Activated CD4-positive, CD25-positive, alpha-beta regulatory T cell (primary cell): Measurements from ENCODE around the gene SAP30.
A peak's percentile ranks its signal among the peaks of the same experiment; 100 is the strongest.

Experiments used
- DNase-seq, 4 experiments: peaks; one replicate each; lab custom pipeline; 2025; lab: John Stamatoyannopoulos, UW

Gene SAP30, protein sequence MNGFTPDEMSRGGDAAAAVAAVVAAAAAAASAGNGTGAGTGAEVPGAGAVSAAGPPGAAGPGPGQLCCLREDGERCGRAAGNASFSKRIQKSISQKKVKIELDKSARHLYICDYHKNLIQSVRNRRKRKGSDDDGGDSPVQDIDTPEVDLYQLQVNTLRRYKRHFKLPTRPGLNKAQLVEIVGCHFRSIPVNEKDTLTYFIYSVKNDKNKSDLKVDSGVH

DNA sequence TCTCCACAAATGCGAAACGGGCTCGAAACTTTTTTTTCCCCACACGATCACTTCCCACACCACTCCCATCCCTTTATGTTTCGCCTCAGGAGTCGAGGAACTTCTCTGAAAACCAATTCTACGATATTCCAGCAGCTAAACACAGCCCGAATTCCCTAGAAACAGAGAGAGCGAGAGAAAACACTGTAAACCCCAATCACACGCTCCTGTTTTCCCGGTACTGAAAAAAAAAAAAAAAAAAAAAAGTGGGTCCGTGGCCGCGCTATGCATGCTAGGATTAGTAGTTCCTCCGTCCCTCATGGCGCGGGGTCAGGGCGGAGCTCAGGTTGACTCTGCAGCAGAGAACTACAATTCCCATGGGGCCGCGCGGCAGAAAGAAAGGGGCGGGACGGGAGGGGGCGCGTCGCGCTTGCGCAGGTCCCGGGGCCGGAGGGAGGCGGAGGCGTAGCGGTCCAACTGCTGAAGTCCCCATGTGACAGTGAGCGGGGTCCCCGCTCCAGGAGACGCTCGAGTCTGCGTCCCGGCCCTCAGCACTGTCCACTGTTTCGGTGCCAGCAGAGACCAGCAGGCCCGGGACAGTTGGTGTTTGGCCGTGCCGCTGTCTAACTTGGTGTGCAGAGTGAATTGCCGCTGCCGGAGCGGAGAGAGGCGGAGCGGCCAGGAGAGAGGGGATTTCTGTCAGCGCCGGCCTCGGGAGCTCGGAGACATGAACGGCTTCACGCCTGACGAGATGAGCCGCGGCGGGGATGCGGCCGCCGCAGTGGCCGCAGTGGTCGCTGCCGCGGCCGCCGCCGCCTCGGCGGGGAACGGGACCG, at the start of gene SAP30:
SAP30 (plus strand) TSS at position 478 of the 815 bp plus-strand sequence; CDS start at position 707, 229 bp downstream.
- DNase-seq, result peak; percentile 92 to 95 (median 93)

DNA sequence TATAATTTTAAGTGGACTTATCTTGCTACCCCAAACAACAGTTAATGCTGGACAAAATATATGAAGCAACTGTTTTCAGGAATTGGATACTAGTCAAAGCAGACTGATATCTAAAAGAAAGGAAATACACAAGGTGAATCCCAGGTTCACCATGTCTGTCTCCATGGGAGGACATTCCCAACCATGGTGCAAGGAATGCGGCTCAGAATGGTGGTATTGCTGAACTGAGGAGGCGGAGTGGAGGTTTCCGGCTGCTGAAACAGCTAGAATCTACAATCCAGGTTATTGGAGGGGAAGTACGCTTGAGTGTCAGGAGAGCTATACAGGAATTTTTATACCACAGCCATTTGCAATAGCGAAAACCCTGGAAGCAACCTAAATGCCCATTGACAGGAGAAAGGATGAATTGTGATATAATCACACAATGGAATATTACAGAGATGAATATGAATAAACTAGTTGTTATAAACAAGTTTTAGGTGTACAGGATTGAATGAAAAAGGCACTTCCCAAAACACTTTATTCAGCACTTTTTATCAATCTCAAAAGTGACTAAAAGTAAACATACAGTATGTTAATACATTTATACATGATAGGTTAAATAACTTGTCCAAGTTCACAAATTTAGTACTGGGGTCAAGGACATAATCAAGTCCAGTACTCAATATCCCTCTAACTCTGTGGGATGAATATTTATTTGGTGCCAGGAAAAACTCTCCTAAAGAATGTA, 45.6 kb upstream of the SAP30 start:
- DNase-seq, result no peak

DNA sequence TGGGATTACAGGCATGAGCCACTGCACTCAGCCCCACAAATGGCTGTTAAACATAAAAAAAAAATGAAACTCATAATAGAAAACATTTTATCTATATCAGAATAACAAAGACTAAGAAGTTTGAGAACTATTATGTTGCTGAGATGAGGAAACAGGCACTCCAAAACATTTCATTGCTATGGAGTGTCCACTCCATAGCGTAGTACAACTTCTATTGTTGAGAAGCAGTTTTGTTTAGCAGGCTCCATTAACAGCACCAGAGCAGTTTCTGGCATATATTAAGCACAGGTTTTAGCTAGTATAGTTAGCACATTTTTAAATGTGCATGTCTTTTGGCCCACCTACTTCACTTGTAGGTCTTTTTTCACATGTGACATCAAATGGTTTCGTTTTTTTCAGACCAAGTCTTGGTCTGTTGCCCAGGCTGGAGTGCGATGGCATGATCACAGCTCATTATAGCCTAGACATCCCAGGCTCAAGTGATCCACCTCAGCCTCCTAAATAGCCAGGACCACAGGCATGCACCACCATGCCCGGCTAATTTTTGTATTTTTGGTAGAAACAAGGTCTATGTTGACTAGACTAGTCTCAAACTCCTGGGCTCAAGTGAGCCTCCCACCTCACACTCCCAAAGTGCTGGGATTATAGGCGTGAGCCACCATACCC, 42.4 kb upstream of the SAP30 start:
- DNase-seq, result no peak

DNA sequence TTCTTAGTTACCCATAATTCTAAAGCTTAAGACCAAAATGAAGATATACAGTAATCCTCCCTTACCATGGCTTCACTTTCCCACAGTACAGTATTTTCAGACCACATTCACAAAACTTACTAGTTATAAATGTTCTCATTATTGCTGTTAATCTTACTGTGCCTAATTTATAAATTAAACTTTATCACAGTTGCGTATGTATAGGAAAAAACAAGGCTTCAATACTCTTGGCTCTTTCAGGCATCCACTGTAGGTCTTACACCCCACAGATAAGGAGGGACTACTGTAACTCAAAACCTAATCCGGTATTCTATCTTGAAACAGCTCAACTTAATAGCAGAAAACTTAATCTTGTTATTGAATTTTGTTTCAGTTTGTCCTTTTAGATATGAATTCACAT, 40.2 kb upstream of the SAP30 start:
- DNase-seq, result no peak

DNA sequence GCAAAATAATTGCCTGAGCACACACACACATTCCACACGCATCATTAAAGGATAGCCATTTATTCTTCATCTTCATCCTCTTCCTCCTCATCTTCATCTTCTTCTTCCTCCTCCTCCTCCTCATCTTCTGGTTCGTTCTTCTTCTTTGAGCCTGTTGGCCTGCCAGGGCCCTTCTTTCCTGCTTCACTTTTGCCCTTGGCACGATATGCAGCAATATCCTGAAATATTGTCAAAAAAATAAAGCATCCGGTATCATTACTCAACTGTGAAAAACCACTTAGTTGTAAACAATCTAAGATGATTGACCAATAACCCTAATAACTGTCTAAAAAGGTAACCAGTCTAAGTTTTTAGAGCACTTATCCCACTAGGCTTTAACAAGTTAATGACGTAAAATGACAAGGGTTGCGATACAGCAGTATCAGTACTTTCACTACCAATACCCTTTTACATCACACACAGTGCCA, 38.7 kb upstream of the SAP30 start:
- DNase-seq, result no peak

DNA sequence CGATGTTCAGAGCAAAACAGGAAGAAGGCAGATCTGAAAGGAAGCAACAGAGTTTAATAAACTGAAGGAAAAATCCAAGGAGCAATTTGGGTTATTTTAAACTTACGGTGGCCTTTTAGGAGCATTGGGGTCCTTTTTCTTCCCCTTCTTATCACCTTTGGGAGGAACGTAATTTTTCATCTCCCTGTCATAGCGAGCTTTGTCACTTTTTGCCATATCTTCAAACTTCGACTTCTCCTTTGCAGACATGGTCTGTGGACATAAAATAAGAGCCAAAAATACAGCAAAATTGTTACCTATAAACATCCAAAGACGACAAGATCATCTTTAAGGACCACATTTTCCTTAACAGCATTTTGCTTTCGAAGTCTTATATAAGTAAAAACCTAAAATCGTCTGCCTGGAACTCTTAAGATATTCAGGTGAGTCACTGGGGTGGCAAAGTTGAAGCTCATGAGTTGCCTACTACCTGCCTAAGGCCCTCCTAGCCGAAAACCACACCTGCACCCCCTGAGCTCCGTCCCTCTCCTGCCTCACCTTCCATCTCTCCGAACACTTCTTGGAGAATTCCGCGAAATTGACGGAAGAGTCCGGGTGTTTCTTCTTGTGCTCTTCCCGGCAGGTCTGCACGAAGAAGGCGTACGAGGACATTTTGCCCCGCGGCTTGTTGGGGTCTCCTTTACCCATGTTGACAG, 37.6 kb upstream of the SAP30 start:
- peak in 1 of 4 experiments; percentile 9 for DNase-seq

DNA sequence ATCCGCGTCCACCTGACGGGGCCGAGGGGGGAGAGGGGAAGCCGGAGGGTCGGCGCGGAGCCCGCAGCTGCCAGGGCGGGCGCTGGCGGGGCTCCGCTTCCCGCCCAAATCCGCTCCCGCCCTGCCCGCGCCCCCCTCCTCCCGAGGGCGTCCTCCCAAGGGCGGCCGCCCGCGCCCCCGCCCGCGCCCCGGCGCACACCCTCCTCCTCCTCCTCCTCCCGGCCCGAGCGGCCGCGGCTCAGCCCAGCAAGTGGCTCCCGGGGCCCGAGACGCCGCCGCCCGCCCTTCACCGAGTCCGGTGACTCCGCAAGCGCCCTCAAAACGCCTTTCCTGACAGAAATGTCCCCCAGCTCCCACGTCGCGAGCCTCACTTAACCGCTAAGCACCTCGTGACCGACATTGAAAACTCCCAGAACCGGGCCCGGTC, 37.1 kb upstream of the SAP30 start:
- DNase-seq, result peak in 3 of 4 experiments; percentile 11 to 45 (median 33)

DNA sequence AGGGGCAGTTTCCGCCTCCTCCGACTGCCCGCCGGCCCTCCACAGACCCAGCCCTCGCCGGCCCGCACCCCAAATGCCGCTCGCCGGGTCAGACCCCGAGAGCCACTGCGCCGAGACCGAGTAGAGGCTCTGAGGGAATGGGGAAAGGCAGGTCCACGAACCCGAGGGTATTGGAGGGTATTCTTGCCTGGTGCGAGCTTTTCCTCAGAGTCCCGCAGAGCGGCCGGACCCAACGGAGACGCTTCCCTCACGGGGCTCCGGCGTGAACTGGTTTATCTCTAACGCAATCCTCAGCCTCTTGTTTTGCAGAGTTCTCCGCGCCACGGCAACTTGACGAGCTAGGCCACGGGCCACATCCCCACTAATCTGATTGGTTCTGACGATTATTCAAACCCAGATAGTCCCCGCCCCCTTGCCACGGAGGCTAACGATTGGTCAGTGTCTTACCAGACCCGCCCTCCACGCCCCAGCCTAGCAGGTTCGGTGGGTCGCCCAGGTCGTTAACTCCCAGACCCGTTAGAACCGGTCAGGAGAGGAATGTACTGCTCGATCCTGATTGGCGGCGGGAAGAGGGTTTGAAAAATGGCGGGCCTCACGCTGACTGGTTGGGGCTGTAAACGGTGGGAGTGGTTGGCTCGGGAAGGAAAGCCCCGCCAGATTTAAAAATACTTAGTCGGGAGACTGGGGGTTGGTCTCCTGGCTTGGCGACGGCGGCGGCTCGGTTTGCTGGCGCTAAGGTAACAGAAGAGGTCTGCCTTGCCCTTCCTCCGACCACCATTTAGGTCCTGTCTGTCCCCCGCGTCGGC, 36.5 kb upstream of the SAP30 start, which contains the start of gene HMGB2:
HMGB2 (minus strand) TSS at position 274 of the 806 bp plus-strand sequence. CDS start 709 bp downstream, outside the sequence.
- peak; percentile 97 to 99 (median 99) for DNase-seq

DNA sequence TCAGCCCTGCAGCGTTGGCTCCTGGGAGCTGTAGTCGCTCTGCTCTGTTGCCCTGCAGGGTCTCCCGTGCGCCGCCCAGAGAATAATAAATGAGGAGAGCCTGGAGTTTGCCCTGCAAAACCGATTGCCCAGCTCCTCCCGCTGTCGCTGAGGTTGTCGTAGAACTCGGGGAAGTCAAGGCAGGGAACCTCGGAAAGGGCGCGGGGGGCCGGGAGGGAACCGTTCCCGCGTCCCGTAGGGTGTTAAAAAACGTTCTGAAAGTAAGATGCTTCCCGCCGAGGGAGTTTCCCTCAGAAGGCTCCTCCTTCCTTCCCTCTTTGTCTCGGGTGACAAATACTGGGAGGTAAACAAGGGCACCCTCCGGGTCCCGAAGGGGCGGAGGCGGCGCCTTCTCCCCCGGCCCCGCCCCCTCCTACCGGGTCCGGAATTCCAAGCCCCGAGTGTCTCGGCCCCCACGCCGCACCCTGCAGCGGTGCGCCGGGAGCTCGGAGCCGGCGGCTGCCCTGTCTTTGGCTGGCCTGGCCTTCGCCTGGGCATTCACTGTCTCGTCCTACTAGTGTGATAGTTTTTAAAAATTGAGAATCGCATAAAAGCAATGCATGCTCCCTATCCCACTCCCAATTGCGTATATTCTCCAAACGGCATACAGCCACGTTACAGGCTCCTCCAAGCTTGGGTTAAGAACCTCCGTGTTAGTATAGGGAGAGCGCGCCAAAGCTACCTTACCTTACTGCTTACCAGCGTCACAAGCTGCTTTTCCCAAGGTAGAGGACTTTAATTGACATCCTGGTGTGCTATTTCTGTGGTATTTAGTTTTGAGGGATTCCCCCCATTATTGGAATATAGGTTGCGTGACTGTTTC, 35.6 kb upstream of the SAP30 start:
- DNase-seq, result no peak

DNA sequence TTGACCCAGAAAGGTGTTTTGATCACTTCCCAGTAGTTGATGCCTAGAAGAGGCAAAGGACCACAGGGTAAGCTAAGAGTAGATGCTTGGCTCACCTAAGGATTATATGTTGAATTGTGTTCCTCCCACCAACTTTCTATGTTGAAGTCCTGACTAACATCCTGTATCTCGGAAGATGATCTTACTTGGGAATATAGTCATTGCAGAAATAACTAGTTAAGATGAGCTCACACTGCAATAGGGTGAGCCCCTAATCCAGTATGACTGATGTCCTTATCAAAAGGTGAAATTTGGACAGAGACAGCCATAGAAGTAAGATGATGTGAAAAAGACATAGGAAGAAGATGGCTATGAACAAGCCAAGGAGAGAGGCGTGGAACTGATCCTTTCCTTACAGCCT, 33.3 kb upstream of the SAP30 start:
- no peak for DNase-seq

DNA sequence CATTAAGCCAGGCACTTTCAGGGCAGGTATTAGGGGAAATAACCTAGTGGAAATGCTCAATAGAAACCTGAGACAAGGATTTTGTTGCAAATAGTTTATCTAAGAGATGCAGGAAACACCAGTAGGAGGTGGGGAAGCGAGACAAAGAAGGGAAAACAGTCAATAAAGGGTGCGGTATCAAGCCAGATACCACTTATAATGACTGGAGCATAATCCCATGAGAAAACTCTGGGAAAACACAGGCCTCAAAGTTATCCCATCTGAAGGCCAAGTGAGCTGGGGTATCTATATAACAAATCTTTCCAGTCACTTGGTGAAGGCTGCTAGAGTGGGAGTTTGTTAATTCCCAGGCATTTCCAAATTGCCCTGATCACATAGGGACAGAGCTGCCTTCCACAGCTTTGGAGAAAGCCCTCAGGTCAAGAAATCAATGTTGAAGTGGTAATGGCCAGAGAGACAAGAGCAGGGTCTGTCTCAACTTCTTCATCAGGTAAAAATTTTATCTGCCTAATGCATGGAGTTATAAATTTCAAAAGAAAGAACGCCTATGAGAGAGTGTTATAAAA, 26.8 kb upstream of the SAP30 start:
- DNase-seq, result no peak

DNA sequence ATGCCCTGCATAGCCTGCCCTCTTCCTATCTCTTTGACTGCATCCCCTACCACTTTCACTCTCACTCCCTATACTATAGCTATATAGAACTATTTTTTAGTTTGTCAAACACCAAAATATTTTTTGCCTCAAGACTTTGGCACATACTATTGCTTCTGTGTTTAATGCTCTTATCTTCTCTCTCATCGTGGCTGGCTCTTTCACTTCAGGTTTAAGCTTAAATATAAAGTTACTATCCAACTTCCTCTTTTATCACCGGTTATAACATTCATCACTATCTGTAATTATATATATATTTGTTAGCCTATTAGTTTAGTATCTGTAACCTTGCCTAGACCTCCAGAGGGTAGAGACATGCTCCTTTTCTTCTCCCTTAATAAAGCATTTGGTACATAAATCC, 25.1 kb upstream of the SAP30 start:
- no peak for DNase-seq

DNA sequence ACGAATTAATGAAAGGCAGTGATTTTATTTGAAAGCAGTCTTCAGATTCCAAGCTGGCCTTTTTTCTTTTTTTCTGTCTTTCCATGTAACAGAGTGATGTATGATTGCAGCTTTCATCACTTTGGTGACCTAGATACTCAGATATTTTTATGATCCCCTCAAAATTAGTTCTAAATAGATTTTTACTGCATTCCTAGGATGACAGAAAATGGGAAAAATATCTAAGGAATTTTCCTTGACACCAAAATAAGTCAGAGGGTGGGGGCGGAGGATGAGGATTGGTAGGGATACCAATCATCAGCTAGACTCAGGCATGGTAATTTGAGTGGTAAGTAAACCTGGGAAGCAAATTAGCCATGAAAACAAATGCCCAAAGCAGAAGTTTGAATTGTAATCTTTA, 24.7 kb upstream of the SAP30 start:
- no peak for DNase-seq

DNA sequence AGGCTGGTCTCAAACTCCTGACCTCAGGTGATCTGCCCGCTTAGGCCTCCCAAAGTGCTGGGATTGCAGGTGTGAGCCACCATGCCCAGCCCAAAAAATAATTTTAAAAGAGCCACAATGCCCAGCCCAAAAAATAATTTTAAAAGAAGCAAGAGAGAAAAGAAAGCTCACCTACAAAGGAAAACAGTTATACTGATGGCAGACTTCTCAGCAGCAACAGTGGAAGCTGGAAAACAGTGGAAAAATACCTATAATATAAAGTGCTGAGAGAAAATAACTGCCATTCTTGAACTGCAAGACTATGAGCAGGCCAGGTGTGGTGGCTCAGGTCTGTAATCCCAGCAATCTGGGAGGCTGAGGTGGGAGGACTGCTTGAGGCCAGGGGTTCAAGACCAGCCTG, 23.3 kb upstream of the SAP30 start:
- no peak for DNase-seq

DNA sequence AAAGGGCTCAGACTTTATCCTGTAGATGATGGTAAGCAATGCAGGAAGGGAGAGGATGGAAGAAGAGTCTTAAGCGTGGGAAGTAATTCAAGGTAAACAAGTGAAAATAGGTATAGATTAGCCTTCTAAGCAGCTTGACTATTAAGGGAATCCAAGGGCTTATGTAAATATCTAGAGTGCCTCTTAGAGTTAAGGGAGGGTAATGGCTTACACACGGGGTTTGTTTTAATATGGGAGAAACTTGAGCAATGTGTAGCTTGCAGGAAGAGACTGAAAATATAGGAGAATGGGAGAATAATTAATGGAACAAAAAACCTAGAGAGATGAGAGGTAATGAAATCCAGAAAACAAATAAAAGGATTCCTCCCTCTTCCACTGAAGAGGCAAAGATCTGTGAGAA, 12.8 kb upstream of the SAP30 start:
- DNase-seq, result no peak

DNA sequence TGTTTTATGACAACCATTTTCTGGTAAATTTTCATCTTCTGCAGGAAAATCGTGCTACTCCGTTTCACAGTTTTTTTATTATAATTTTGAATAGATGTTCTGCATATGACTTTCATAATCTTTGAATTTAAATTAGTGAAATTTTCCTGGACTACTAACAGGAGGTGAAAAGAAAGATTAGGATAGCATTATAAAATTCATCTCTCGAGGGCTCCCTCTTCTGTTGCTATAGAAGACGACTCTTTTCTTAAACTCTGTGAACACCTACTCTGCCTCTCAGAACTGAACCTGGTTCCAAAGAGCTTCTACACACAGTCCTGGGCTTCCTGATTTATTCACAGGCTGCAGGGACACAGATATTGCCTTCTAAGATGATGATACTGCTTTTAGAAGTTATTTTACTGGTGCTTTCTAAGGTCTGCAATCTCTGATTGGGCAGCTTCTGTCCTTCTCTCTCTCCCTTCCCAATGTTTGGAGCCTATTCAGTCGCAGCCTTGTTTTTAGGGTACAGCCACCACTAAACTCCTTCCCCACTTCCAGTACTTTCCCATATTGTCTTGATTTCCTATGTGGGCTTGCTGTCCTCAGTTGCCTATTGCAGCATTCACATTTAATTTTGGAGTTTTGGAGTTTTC, 10.1 kb upstream of the SAP30 start:
- no peak for DNase-seq

DNA sequence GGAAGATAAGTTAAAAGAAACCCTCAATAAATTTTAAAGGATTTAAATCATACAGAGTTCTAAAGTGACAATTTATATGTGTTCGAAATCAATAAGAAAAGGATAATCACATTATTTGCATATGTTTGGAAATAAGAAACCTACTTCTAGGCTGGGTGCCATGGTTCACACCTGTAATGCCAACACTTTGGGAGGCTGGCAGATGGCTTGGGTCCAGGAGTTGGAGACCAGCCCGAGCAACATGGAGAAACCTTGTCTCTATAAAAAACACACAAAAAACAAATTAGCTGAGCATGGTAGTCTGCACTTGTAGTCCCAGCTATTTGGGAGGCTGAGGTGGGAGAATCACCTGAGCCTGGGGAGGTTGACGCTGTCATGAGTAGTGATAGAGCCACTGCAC, 8.1 kb upstream of the SAP30 start:
- DNase-seq, result no peak

DNA sequence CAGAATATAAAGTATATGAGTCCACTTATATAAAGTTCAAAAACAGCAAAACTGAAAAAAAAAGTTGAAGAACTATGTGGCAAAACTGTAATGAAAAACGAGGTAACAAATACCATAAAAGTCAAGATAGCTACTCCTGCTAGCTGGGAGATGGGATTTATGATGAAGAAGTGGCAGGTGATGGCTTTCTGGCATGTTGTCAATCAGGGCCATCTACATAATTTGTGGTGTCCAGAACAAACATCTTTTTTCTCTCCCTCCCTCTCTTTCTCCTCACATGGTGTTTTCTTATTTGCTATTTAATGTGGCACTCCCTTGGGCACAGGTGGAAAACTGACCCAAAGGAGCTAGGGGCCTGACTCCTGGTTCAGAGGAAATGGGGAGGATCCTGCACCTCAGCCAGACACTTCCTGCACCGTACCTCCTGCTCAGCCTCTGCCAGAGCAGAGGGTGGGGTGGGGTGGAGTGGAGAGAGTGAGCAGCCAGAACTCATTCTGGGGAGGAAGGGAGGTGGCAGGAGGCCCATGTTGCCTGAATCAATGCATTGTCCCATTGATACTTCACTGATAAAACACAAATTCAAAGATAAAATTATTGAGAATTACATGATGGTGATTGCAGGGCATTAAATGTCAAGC, 5.3 kb upstream of the SAP30 start:
- DNase-seq, result no peak
